ENCODE data around the gene COL15A1.
A peak's percentile ranks its signal among the peaks of the same experiment; 100 is the strongest.
"Not testable (repeated sequence)": the region's sequence is repeated elsewhere in the genome, so short reads cannot be mapped to it uniquely, and the experiment has no call there.

COL15A1 gene

DNA sequence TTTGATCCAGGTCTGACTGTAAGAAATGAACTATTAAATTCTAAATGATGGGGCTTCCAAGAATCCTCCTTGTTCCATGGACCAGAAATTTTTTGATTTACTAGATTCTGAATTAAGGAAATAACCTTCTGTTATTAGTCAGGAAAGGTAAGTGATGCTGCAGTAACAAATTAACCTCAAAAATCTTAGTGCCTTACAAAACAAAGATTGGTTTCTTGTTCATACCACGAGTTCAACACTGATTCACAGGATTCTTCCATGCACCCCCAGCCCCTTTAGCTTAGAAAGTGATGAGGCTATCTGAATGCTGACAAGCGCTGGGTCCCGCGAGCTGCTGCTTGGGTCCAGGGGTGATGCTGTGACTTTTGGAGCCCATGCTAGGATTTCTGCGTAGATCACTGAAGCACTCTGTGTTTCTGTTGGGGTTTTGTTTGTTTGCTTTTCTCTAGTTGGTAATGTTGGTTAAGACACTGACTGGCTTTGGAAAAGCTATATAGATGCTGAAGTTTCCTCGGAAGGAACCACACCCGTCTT, 52.3 kb downstream of the COL15A1 start:
- DNase-seq: no peak

DNA sequence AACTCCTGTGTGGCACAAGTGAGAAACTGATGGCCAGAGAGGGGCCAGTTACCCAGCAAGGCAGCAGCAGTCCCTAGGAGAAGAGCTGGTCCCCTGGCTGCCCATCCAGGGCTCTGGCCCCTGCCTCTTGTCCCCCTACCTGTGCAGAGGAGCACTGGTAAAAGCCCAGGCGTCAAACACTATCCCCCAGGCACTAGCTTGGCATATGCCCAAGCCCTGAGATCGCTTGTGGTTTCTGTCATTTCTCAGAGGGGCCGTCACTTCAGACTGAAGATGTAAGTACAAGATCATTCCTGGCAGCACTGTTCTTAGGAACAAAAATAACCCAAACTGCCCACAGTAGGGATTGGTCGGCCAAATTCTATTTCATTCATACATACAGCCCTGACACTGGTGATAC, 53.9 kb downstream of the COL15A1 start:
- no peak for DNase-seq

DNA sequence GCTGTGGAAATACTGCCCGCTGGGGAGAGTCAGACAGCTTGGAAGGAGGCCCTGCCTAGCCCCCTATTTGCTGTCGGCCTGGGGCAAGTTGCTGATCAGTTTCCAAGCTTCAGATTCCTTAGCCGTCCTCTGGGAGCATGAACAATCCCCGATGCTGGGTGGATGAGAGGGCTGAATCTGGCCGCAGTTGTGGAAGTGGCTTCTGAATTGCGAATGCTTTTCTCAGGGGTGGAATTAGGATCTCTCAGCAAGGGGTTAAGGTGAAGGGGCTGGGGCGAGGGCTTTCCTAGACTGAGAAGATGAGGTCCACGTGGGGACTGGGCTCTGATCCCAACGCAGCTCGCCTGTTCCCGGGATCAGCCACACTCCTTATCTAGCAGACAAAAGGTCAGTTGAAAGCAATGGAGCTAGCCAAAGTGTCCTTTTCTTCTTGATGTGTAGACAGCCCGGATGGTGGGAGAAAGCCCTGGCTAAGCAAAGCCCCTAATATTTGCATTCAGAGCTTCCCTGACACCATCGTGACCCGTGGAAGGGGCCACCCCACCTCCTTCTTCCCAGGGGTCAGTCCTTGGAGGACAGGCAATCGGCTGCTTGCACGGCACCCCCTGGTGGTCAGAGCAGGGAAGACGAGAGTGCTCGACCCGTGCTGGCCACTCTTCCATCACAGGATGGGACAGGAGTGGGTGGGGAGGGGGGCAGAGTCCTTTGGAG, 54.9 kb downstream of the COL15A1 start:
- DNase-seq: peak; percentile 15 to 39 (median 33)

DNA sequence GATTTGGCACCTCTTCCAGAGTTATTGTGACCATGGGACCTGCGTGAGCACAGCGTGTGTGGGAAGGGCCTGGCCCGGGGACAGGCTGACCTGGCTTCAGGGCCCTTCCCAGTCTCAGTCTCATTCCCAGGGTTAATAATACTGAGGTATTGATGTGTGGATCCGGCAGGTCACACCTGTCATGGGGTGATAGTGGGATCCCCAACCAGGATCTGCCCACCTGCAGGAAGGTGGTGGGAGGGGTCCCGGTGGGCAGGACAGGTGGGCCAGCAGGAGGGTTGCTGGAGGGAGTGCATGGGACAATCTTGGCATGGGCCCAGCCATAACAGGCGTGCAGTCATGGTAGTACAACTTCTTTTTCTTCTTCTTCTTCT, 55.4 kb downstream of the COL15A1 start:
- DNase-seq: no peak

DNA sequence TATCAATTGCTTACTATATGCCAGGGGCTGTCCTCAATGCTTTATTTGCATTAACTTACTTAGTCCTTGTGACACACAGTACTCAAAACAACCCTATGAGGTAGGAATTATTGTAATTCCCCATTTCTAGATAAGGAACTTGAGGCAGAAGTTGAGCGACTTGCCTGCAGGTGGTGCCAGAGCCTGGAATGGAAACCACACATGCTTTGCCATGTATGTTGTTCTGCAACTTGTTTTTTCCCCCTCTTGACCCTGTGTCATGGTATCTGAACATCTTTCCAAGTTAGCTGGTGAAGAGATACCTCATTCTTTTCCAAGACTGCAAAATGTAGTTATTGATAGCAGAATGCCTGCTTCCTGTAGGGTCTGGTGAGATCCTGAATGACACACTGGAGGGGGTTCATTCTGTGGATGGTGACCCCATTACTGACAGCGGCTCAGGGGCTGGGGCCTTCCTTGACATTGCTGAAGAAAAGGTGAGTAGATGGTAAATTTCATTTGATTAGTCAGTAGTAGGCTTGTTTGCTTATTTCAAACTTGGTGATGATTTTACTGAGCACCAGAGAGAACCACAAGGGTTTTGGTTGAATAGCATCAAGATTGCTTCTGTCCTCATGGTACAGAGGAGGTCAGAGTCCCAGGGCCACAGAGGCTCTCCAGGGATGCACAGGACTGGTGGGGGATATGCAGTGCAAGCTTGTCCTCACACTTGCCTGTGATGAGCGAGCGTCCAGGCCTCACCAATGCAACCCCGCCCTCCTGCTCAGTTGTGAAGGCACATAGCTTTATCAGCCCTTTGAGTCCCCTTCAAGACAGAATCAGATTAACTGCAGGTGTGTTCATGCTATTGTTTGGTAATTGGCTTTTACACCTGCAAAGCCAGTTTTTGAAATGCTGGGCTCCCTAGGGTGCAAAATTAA, 57.0 kb downstream of the COL15A1 start:
- DNase-seq: peak in 4 of 5 experiments; percentile 33 to 71 (median 40)

DNA sequence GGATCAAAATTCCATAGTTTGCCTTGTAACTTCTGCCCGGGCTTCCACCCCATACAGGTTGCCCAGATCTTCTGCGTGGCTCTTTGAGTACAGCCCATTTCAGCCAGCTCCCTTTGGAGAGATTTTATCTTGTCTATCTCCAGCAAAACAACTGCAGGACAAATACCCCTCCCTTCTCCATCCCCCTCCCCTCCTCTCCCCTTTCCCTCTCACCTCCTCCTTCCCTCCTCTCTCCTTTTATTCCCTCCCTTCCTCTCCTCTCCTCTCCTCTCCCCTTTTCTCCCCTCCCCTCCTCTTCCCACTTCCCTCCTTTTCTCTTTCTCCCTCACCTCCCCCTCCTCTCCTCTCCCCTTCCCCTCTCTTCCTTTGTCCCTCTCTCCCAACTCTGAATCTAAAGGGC, 58.2 kb downstream of the COL15A1 start:
- no peak for DNase-seq

DNA sequence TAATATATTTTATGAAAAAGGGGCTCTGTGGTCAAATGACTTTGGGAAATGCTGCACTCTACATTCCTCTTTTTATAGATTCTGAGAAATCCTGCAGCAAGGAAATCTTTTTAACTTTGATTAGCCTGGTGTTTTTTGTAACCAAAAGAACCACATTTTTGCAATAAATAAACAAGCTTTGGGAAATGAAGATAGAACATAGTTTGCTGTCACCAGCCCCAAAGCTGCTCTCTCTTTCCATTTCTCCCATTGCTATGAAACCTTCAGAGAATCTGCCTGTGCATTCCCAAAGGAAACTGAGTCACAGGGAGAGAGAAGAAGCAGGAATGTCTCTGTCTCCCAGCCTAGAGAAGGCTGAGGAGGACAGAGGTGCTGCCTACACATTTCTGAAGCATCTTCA, 59.0 kb downstream of the COL15A1 start:
- DNase-seq: no peak

DNA sequence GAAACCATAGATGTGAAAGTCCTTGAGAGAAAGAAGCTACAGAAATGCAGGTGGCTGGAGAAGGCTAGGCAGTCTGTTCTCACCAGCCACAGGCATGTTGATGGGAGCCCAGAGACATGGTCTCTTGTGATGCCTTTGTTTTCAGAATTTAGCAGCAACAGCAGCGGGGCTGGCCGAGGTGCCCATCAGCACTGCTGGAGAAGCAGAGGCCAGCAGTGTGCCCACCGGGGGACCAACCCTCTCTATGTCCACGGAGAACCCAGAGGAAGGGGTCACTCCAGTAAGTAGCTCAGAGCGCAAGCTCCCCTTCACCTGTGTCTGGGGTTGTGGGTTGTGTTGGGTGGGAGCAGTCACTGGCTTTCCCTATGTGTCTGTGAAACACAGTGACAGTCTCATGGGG, 59.6 kb downstream of the COL15A1 start:
- DNase-seq: no peak

DNA sequence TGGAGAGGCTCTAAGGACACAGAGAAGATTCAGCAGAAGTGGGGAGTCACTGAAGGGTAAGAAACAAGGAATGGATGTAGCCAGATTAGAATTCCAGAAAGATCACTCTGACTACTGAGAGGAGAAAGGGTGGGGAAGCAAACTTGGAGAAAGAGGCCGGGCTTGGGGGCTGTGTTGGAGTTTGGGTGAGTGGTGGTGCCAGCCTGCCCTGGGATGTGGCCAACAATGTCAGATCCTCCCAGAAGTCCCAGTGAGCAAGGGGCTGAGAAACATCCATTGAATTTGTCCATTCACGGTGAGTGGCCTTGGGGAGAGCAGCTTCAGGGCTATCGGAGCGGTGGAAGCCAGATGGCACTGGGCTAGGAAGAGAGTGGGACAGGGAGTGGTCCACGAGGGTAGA, 60.4 kb downstream of the COL15A1 start:
- no peak for DNase-seq

DNA sequence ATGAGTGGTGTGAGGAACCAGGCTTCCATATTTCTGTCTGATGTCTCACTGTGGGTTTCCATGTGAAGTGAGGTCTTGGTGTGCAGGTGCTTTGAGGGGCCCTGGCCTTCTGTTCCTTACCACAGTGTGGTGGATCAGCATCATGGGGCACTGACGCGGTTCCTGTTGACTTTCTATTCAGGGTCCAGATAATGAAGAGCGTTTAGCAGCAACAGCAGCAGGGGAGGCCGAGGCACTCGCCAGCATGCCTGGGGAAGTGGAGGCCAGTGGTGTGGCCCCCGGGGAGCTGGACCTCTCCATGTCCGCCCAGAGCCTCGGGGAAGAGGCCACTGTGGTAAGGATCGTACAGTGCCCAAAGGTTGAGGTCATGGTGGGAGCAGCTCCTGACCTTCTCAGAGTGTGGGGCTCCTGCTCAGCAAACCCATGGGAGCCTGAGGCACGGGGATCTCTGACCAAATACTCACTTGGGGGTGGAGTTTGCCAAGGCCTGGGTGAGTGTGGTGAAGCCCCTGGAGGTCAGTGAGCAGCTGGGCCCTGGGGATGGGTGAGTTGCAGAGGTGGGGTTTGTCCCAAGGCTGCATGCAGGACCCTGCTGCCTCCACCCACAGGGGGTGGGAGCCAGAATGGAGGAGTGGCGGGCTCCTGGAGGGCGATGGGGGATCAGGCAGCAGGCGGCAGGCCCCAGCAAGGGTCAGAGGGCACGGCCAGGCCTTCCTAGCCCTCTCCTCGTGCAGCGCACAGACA, 61.2 kb downstream of the COL15A1 start:
- DNase-seq: no peak

DNA sequence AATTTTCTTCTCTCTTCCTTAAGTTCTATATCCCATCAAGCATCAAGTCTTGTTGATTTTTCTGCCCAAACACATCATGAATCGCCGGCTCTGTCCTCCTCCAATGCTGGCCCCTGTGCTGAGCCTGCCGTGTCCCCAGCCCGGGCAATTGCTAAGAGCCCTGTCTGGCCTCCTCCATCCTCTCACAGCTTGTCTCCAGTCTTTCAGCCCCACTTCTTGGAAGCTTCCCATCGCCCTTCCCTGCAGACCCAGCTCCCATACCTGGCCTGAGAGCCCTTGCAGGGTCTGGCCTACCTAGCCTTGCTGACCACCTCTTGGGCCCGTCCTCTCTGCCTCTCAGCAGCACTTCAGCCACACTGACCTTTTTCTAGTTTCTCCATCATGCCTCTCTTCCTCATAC, 61.9 kb downstream of the COL15A1 start:
- no peak for DNase-seq

DNA sequence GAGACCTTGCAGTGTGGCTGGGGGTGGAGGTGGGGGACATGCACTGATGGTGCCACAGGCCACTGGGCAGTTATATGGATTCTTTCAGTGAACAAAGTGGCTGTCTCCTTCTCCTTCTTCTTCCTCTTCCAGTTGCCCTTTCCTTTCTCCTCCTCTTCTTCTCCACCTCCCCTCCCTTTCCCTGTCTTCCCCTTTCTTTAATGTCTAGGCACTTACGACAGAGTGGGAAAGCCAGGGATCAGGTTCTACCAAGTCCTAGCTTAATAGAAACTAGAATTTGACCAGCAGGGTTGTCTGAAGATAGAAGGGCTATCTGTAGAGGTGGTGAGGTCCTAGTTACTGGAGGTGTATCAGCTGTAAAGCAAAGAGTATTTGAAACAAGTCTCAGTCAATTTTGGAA, 62.8 kb downstream of the COL15A1 start:
- DNase-seq: no peak

DNA sequence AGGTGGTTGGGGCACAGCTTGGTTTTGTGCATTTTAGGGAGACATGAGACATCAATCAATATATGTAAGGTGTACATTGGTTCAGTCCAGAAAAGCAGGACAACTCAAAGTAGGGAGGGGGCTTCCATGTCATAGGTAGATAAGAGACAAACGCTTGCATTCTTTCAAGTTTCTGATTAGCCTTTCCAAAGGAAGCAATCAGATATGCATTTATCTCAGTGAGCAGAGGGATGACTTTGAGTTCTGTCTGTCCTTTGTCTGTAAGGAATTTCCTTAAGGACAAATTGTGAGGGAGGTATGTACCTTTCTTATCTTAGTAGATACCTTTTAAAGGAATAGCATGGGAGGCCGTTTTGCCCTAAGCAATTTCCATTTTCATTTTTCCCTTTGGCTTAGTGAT, 63.3 kb downstream of the COL15A1 start:
- no peak for DNase-seq

DNA sequence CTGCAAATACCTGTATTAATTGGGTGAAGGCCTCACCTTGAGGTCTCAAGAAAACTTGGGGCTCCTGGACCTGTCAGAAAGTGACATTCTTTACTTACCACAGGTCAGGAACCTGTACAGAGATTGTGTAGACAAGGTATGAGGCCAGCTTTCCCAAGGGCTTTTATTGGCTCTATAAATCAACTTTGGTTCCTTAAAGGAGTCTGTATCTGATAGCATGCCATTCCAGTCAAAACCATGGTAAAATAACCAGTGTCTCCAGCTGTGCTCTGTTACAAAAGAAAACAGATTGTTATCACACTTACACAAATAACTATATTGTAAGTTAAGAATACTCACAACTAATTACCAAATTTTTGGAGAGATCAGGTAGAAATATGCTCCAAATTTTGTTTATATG, 64.5 kb downstream of the COL15A1 start:
- DNase-seq: no peak

DNA sequence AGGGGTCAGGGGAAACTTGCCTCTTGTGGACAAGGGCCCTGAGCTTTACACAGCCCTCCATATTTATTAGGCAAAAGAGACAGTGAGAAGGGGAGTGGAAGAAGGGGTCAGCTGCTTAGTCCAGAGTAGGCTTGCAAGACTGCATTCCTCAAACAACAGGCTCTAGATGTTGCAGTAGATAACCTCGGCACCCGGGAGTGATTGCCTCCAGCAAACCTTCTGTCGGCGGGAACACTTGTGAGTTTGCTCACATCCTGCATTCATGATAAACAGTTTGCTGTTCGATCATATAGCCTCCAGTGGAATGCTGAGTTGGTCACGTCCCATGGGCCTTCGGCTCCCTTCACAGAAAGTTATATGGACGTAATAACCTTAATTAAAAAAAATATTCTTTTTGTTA, 66.7 kb downstream of the COL15A1 start:
- DNase-seq: not testable (repeated sequence)

DNA sequence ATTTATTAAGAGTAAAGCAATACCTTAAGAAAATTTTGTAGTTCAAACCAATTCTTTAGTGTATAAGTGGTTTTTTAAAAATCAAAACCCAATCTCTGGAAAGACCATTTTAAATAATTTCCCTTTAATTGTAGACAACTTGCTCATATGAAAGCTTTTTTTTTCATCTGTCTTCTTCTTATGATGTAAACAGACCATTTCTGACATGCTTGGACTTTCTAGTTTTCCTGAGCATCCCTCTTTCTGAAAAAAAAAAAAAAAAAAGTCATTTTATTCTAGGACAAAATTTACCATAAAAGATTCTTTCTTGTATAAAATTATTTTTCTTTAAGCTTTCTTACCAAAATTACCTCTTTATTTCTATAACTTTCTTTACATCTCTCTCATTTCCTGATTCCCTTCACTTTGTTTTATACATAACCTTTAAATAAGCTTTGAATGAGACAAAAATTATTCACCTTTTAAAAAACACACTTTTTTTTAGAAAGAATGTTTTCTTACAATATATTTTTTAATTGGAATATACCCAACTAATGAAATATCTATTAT, 67.5 kb downstream of the COL15A1 start:
- peak in 1 of 5 experiments; percentile 34 for DNase-seq

DNA sequence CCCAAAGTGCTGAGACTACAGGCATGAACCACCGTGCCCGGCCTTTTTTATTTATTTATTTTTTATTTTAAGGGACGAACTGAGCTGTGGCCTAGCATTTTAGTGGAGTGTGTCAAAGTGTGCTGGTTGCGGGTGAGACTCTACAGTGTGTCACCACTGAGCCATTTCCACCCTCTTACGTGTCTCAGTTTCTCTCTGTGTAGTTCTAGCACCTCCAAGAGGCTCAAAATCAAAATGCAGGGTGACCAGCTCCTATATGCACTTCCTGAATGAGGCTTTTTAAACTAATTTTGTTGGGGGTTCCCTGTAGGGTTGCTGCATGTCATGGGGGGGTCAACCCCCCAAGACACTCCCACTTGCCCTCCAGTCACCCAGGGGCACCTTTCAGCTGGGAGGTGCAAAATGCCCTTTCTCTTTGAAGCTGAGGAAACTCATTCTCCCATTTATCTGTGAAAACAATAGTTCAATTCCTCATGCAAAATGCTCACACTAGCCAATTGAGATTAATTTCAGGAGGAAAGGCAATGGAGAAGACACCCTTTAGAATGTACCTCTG, 69.3 kb downstream of the COL15A1 start:
- DNase-seq: peak in 1 of 5 experiments; percentile 19

DNA sequence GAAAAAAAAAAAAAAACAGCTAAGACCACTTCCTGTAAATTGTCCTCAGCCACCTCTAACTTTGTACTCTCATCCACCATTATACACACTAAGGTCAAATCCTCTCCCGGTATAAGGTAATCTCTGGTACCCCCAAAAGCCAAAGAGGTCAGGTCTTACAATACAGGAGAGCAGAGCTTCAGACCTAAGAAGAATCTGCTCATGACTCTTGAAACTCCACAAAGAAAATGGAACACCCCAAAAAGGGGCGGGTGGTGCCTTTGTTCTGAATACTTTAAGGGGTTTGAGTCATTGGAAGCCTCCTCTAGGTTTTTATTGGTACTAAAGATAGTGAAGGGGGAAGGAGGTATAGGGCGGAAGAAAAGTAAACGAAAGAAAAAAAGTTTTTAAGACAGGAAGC, 69.8 kb downstream of the COL15A1 start:
- DNase-seq: peak in 1 of 5 experiments; percentile 50

DNA sequence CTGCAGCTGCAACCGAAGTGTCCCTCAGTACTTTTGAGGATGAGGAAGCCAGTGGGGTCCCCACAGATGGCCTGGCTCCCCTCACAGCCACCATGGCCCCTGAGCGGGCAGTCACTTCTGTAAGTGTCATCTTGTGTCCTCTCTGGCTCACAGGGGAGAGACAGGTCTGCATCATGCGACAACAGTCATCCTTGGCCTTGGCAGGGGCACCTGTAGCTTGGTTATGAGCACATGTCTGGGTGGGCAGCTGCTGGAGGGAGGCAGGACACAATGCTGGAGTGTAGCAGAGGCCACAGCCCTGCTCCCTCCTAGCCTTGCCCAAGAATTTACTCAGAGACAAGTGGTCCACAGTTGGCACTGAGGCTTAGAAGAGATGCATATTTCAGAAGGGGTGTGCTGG, 71.7 kb downstream of the COL15A1 start:
- no peak for DNase-seq

DNA sequence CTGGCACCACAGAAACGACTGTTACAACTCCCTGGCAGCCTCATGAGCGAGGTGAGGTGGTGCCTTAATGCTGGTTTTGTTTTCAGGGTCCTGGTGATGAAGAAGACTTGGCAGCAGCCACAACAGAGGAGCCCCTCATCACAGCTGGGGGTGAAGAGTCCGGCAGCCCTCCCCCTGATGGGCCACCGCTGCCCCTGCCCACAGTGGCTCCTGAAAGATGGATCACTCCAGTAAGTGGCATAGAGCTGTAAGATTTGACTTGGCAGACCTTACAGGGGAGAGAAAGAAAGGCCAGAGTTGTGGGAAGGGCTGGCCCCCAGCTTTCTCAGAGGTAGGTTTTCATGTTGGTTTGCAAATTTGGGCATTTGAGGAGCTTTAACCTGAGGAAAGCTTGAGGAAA, 72.2 kb downstream of the COL15A1 start:
- DNase-seq: no peak

DNA sequence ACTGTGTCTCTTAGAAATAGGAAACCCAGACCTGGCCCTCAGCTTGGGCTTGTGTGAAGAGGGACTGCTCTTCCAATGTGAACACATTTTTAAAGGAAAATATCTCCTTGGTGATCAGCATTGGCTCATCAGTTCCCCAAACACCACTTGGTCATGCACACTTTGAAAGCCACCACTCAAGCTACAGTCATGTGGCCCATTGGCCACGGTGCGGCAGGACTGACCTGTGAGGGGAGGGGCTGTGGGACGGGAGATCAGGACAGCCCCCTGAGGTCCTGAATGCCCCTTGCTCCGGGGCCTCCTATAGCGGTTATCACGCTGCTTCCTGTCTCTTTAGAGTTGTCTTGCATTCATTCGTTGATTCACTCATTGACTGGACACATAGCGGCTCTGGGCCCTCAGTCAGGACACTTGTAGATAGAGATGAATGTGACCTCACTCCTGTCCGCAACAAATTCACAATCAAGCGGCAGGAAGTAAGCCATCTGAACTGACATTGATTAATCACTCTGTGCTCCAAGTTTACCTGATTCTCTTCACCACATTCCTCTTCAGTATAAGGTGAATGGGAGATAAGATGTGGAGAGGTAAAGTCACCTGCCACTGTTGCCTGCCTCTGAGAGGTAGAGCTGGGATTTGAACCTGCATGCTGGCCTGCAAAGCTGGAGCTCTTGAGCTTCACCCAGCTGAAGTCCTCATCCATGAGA, 73.1 kb downstream of the COL15A1 start:
- DNase-seq: no peak

DNA sequence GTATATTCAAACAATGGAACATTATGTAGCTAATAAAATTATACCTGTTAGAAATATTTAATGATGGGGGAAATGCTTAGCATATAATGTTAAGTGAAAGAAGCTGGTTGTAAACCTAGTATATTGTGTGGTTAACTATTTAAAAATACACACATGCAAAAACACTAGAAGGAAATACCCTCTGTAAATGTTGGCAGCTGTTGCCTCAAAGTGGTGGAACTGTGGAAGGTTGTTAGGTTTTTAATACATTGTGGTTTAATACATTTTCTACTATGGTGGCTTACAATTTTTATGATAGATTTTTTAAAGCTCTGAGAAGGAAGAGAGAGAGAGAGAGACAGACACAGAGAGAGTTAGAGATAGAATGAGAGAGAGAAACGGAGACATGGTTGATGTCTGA, 74.9 kb downstream of the COL15A1 start:
- DNase-seq: no peak

Measured in T-helper 2 cell (primary cell).